ENCODE data around the gene CDH19.

DNA sequence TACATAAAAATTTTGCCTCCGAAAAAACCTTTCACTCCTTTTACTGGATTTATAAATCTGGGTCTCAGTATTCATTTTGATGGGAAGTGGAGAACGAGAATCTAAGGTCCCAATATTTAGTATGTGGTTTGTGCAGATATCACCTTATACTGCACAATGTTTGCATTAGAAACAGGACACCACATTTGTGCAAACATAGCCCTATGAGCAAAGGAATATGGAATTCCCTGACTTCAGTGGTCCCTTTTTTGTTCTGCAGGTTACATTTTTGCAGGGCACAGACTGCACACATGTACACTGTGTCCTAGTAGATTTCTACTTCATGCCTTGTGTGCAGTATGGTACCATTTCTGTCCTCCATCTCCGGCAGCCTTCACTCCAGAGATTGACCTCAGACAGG is 130.0 kb downstream of the CDH19 start:
- TF ChIP-seq, protein P1, sequence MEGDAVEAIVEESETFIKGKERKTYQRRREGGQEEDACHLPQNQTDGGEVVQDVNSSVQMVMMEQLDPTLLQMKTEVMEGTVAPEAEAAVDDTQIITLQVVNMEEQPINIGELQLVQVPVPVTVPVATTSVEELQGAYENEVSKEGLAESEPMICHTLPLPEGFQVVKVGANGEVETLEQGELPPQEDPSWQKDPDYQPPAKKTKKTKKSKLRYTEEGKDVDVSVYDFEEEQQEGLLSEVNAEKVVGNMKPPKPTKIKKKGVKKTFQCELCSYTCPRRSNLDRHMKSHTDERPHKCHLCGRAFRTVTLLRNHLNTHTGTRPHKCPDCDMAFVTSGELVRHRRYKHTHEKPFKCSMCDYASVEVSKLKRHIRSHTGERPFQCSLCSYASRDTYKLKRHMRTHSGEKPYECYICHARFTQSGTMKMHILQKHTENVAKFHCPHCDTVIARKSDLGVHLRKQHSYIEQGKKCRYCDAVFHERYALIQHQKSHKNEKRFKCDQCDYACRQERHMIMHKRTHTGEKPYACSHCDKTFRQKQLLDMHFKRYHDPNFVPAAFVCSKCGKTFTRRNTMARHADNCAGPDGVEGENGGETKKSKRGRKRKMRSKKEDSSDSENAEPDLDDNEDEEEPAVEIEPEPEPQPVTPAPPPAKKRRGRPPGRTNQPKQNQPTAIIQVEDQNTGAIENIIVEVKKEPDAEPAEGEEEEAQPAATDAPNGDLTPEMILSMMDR (IDR thresholded peaks at IDR 0.05; ENCODE audit: insufficient read depth, low read length, poor library complexity, severe bottlenecking), result no peak
- TF ChIP-seq EZH2phosphoT487 (conservative IDR thresholded peaks at IDR 0.05; ENCODE audit: low read length), result no peak

Measured in SU-DHL-6 (cell line).